Panc1 (cell line): Measurements from ENCODE around the gene JMJD4. TPM values are rescaled to one million over a fixed set of nuclear protein-coding genes. Genes with fewer than 3 reads are reported as not detected.
"Not testable (repeated sequence)": the region's sequence is repeated elsewhere in the genome, so short reads cannot be mapped to it uniquely, and the experiment has no call there.

Experiments
- ATAC-seq: fragments of 200-7000 bp; cut with Tn5 transposase; 2 replicates; pipeline ENCODE4 v1.9.1; 2020; ENCODE audit warnings: mild to moderate bottlenecking, moderate library complexity
- BruUV-seq: library from RNA; stranded (reverse); fragments of 400-500 nt; replicated peaks from 2 replicates; lab custom pipeline; 2021; lab: Mats Ljungman, UMichigan
- CTCF ChIA-PET: fragments of 300-600 bp; sonication (Branson Sonifier 250); formaldehyde crosslinking; loops from one replicate; lab custom pipeline; 2022; ENCODE audit warnings: antibody characterized with exemption; lab: Charles Lee
- POLR2A ChIA-PET: fragments of 300-600 bp; sonication (Branson Sonifier 250); formaldehyde crosslinking; loops from one replicate; lab custom pipeline; 2022; ENCODE audit warnings: antibody characterized with exemption; lab: Charles Lee
- DNase-seq: peaks from one replicate; pipeline ENCODE4 v3.0.0-alpha.2; 2010; ENCODE audit warnings: low read depth, low spot score
- H3K27ac ChIP-seq: 2 replicates; pipeline ENCODE4 v1.5.1; 2011; ENCODE audit warnings: mild to moderate bottlenecking, low read length, inconsistent platforms
- H3K27me3 ChIP-seq: fragments of 200-500 bp; sonication (Bioruptor generic); 2 replicates; pipeline ENCODE4 v1.6.0; 2014; ENCODE audit warnings: low read length, inconsistent platforms; ENCODE audit not compliant: control insufficient read depth, insufficient read depth
- H3K36me3 ChIP-seq: fragments of 200-500 bp; sonication (Bioruptor generic); 2 replicates; pipeline ENCODE4 v1.5.1; 2014; ENCODE audit warnings: inconsistent platforms, mild to moderate bottlenecking, low read length, moderate library complexity; ENCODE audit not compliant: control insufficient read depth, insufficient read depth
- H3K4me1 ChIP-seq: 2 replicates; pipeline ENCODE4 v1.5.1; 2011; ENCODE audit warnings: inconsistent platforms, mild to moderate bottlenecking, low read length, moderate library complexity; ENCODE audit not compliant: control insufficient read depth, insufficient read depth
- H3K4me3 ChIP-seq, 2 experiments: 2 replicates each; pipeline ENCODE4 v1.5.1; 2011 to 2012; ENCODE audit warnings: low read depth in 2 of 2, low read length in 2 of 2, mild to moderate bottlenecking in 2 of 2, inconsistent platforms in 1 of 2, moderate library complexity in 1 of 2
- H3K9me3 ChIP-seq: fragments of 200-500 bp; sonication (Bioruptor generic); 2 replicates; pipeline ENCODE4 v1.5.1; 2014; ENCODE audit warnings: low read depth, mild to moderate bottlenecking, inconsistent platforms, low read length, moderate library complexity; ENCODE audit not compliant: control insufficient read depth, insufficient read depth
- CTCF ChIP-seq: fragments of 450-650 bp; IDR thresholded peaks from 2 replicates; pipeline ENCODE4 v1.5.1; 2017; ENCODE audit warnings: mild to moderate bottlenecking
- POLR2AphosphoS5 ChIP-seq: IDR thresholded peaks from 2 replicates; pipeline ENCODE4 v1.6.1; 2012; ENCODE audit warnings: mild to moderate bottlenecking, low read depth, low read length, moderate library complexity
- REST ChIP-seq, 2 experiments: IDR thresholded peaks; 2 replicates each; pipeline ENCODE4 v1.6.1; 2011 to 2012; ENCODE audit warnings: low read depth in 2 of 2, control low read depth in 1 of 2, low read length in 1 of 2, mild to moderate bottlenecking in 1 of 2, moderate library complexity in 1 of 2; ENCODE audit not compliant: insufficient read depth in 1 of 2
- SIN3A ChIP-seq: IDR thresholded peaks from 2 replicates; pipeline ENCODE4 v1.6.1; 2012; ENCODE audit warnings: low read depth, mild to moderate bottlenecking, low read length, moderate library complexity, borderline replicate concordance; ENCODE audit not compliant: insufficient read depth
- TCF7L2 ChIP-seq: IDR thresholded peaks from 2 replicates; pipeline ENCODE4 v1.6.1; 2011; ENCODE audit warnings: mild to moderate bottlenecking, low read depth, low read length, inconsistent platforms
- in situ Hi-C: cut with HindIII; loops from 2 replicates; pipeline ENCODE4 v1.10.0; 2016; ENCODE audit warnings: low sequenced_read_pairs, low pct_unique_long_range_greater_than_20kb
- intact Hi-C: fragments of 100-400 bp; cut with micrococcal nuclease; formaldehyde crosslinking; loops from one replicate; pipeline ENCODE4 v1.10.0; 2022; ENCODE audit not compliant: unreplicated experiment
- total RNA-seq: library from RNA; stranded (reverse); gene quantifications from one replicate; pipeline ENCODE4 v1.2.1, GENCODE V29; 2021; ENCODE audit not compliant: unreplicated experiment

Gene JMJD4
- total RNA-seq, 1 experiment from 2014 or later = 27.7 TPM

- no peak for ATAC-seq
- ChIA-PET POLR2A (no interaction called here), CTCF (no interaction called here)
- Histone ChIP-seq H3K4me3 (no peak overlapping the region), H3K27me3 (no peaks in the 10 kb centered on the region), H3K4me1 (no peaks in the 10 kb centered on the region), H3K36me3 (no peaks in the 10 kb centered on the region), H3K27ac (no peak overlapping the region), H3K9me3 (peaks cover 3% of the 10 kb centered on the region; the same call in 1 of the 2 replicates)
- intact Hi-C loops = no loop called here
- no TSS peak for BruUV-seq
- DNase-seq = no peak
- in situ Hi-C loops = no loop called here
- TF ChIP-seq POLR2AphosphoS5 (no peak), REST (IDR thresholded peaks at IDR 0.05; ENCODE audit: insufficient read depth in 1 of 2, low read depth in 2 of 2, low read length in 1 of 2) (no peak), CTCF (no peak), SIN3A (no peak), TCF7L2 (no peak)
Measured at GRCh38 chr1:227718932-227719331, 16.2 kb downstream of the JMJD4 start.

- in situ Hi-C loops (no loop called here), intact Hi-C loops (no loop called here)
- TF ChIP-seq SIN3A (no peak), TCF7L2 (no peak), POLR2AphosphoS5 (no peak), CTCF (no peak), REST (IDR thresholded peaks at IDR 0.05; ENCODE audit: insufficient read depth in 1 of 2, low read depth in 2 of 2, low read length in 1 of 2) (no peak)
- H3K4me3 ChIP-seq = no peak overlapping the region
- ChIA-PET CTCF (no interaction called here), POLR2A (no interaction called here)
- no peaks in the 10 kb centered on the region for H3K27me3 ChIP-seq
- H3K27ac ChIP-seq = no peak overlapping the region
- DNase-seq = no peak
- H3K4me1 ChIP-seq = no peaks in the 10 kb centered on the region
- ATAC-seq = no peak
- H3K36me3 ChIP-seq = no peaks in the 10 kb centered on the region
- 0 out of 2 replicates have a peak, but pooled peaks cover 3% of the 10 kb centered on the region for H3K9me3 ChIP-seq
- no TSS peak for BruUV-seq
Measured at GRCh38 chr1:227712648-227713047, 22.5 kb downstream of the JMJD4 start.

GRCh38 chr1:227710474-227710873 is 24.6 kb downstream of the JMJD4 start:
- H3K36me3 ChIP-seq, H3K27me3 ChIP-seq, BruUV-seq, ATAC-seq, H3K27ac ChIP-seq, H3K4me1 ChIP-seq, CTCF ChIA-PET, in situ Hi-C loops, POLR2A ChIA-PET, intact Hi-C loops, DNase-seq, H3K9me3 ChIP-seq, H3K4me3 ChIP-seq: not testable (repeated sequence)
